Inferior parietal cortex (tissue), 1 donor: ENCODE measurements around the gene SRPRB.

ENCODE experiments used
- DNase-seq: peaks from one replicate; pipeline ENCODE4 v3.0.0-alpha.2; 2016; ENCODE audit errors: extremely low spot score

SRPRB gene

DNA sequence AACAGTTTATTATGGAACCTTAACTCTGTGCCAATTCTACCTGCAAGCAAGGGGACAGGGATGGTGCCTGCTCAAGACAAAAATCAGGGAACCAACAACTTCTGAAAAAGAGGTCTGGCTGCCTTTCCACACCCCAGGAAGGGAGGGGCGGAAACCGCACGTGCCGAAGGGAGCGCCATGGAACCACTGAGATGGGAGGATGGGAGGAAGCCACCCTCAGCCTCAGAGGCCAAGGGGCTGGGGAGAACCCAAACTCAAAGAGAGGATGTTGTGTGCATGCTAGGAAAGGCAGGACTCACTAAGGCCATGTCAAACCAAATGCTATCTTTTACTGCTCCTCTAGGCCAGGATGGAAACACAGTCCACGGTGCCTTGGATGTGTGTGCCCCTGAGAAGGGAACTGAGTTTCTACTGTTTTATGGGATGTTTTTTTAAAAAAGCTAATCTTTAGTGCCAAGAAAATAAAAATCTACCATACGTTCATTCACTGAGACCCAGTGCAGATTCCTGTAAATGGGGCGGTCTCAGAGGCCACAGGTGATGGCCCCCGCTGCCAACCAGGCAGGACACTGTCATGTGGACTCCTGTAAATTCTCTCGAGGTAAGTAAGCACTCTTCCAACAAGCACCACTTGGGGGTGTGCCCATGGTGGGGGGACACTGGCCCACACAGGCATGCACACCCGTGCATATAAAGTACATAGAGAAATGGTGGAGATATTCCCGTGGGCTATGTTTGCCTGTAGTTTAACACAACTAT lies 20.5 kb downstream of the SRPRB start:
- DNase-seq: no peak

DNA sequence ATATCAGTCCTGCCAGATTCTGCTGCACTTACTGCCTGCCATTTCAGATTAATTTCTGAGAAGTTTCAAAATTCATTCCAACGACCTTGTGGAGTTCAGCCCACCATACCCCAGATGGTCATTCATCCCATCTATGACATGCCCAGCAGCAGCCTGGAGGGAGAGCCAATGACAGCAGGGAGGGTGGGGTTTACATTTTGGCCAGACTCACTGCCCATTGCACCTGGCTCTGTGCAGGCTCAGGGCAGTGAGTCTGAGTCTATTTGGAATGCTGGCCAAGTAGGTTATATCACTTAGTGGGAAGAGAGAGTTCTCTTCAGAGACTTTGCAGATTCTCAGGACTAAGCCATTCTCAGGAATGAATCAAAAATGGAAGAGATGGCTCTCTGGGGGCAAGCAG lies 21.5 kb downstream of the SRPRB start:
- DNase-seq: no peak

DNA sequence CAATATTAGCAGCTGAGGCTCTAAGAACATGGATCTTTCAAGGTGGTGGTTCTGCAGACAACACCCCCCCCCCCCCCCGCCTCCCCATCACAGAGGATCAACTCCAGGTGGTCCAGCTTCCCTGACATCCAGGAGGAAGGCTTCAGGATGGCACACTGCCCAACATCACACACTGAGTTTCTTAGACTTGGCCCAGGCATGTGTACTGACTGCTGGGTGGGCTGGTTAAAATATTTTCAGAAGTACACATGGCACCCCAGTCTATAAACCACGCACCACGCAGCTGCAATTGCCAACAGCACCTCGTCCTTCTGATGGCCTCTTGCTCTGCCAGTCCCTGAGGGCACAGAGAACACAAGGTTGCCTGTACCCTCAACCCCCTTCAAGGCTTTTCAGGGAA lies 22.1 kb downstream of the SRPRB start:
- no peak for DNase-seq

DNA sequence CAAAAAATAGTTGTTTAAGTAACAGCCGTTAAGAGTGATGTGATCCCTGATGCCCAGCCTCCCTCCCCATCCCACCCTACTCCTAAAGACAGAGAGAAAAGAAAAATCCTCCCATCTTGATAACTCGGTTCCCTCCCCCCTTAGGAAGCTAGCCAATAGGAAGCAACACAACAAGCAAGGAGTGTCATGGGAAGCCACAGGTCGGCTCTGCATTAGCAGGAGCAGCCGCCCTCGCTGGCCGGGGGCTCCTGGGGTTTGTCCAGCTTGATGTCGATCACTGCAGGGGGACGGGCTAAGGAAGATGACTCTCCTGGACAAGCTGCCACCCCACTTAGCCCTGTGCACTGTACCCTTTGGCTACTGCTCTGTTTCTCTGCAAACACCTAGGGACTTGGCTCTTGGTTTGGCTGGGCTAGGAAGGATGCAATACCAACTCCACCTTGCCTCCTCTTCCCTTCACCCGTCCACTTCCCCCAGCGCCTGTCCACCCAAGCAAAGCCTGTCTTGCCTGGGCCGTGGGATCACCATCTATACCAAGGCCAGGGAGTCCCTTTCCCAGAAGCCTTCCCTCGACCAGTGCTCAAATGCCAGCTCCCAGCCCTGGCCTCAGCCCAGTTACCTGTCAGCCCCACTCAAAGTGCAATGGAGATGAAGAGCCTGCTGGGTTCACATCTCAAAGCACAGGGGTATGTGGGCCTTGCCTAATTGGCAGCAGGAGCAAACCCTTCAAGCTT lies 23.1 kb downstream of the SRPRB start:
- DNase-seq: no peak

GRCh38 chr3:133829310-133829707 lies 23.7 kb downstream of the SRPRB start:
- DNase-seq: no peak

DNA sequence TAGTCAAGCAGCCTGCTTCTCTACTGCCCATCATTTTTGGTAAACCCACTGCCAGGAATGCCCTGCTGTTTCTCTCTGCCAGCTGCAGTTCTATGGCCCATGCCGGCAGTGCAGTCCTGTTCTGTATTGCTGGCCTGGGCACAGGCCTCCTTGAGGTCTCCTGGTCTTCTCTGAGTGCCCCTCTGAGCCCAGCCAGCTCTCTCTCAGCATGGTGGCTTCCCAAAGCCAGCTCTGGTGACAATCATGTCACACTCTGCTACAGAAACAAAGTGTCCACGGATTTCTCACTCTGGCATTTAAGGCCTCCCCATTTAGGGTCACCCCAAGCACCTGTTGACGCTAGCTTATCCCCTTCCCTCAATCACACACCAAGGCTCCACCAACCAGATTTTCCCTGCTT lies 24.5 kb downstream of the SRPRB start:
- DNase-seq: no peak

- no peak for DNase-seq
Observed at GRCh38 chr3:133831966-133832801, 26.6 kb downstream of the SRPRB start.

- DNase-seq: no peak
Observed at GRCh38 chr3:133832802-133833144, 27.2 kb downstream of the SRPRB start.

- DNase-seq: no peak
Observed at GRCh38 chr3:133833267-133833666, 27.7 kb downstream of the SRPRB start.

GRCh38 chr3:133833880-133834620 lies 28.4 kb downstream of the SRPRB start:
- no peak for DNase-seq

DNA sequence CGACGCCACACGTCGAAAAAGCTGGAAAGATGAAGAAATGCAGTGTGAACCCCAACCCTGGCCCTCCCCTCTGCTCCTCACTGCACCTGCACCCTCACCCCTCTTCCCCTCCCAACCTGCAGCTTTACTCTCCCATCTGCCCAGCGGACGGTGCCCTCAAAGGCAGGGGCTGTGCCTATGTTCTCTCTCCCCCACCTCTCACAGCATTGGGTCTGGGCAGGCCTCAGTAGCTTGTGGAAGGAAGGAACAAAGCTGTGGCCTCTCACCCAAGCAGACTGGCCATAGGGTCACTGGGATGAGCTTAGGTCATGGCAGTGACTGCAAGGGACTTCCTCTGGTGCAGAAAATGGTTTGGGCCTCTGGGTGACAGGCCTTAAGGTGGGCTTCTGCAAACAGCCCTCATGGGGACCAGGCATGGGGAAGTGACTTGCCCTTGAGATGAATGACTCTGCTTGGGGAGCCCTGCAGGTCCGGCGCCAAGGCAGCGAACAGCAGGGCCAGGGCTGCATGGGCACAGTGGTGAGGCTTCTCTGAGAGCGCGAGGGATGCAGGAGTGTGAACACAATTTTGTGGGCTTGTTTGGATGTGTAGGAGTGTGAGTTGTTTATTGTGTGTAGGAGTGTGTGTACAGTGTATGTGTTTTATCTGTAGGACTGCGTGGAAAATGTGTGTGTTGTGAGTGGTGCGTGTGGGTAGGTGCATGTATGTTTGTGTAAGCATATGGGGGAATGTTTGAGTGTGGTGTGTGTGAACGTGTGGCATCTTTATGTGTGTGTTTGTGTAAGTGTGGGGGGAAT lies 29.2 kb downstream of the SRPRB start:
- no peak for DNase-seq

GRCh38 chr3:133835418-133835743 lies 29.8 kb downstream of the SRPRB start:
- DNase-seq: no peak

GRCh38 chr3:133835961-133836360 lies 30.3 kb downstream of the SRPRB start:
- DNase-seq: no peak

DNA sequence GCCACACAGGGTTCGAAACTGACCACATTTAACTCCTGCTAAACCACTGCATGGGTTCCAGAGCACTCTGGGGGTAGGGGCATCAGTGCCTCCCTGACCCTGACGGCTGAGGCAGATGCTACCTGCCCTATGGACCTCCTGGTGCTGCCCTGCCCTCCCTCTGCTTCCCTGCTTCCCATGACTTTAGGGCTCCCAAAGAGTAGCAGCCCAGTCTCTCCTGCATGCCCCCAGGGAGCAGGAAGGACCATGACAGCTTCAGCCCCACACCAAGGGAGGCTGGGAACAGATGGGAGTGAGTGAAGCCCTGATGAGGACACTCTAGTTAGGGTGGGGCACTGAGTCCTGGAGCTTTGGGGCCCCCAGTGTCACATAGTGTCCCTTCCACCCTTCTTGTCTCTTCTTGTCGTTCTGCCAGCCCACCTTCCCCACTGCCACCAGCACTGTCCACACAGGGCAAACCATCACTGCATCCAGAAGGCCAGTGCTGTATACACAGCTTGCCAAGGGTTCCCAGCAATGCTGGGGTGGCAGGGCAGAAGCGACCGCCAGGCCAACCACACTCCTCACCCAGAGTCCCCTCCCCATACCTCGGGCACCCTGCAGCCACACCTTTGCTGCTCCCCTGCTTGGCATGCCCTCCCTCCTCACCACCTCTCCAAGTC lies 31.0 kb downstream of the SRPRB start:
- DNase-seq: no peak

DNA sequence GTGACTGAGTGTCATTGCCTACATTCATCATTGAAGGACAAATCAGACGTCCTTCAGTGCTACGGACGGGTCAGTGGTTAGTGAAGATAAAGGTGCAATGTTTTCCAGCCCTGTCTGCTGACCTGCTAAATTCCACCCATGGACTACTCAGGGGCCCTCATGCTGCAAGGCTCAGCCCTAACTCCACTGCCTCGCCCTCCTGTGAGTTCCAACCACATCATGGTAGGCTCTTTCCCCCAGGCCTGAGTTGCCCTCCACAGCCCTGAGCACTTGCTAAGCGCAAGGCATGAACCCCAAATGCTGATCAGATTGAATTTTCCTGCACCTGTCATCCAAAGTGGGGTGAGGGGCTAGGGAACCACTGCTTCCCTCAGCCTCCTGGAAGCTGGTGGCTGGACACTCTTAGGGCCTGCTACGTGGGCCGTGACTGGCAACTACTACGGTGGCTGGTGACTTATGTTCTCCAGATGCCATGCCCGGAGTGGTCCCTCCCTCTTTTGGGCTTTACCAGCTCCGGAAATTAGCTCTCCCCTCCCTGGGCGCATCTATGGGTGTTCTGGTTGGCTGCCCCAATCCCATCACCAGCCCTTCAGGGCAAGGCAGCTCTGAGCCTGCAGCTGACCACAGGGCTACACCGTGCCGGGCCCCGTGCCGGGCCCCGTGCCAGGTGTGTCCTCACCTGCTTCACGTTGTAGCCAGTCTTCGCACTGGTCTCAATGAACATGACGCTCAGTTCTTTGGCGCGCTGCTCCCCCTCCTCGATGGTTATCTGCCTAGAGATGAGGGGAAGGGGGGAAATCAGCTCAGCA lies 32.1 kb downstream of the SRPRB start:
- DNase-seq: no peak

GRCh38 chr3:133838296-133838789 lies 32.7 kb downstream of the SRPRB start:
- DNase-seq: no peak

DNA sequence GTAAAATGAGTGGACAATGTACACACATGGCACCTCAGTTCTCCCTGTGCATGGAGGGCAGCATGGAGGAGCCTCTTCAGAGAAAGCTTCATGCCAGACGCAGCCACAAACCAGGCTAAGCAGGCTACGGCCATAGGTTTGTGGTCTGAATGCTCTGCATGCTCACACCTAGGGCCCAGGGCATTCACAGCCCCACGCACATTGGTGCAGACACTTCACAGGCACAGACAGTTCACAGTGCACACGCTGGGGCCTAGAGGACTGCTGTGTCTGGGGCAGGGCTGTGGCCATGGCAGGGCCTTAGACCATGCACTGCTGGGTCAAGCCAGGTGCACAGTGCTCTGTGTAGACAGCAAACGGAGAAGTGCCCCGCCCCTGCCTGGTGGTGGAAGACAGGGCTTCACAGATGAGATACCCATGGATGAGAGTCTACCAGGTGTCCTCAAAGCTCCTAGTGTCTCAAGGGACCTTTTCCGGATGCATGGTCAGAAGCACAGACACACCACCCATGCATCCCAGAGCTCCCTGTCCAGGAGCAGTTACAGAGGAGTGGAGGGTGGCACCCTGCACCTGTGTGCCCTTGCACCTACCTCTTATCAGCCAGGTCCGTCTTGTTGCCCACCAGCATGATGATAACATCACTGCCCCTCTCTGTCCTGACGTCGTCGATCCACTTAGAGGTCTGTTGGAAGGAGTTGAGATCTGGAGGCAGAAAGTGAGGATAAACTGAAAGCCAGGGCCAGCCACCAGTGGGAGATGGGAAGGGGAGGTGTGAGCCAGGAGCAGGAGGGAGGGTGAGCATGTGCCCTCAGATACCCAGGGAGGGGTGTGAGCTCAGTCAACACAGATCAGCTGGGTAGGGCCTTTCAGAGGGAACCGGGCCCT lies 33.5 kb downstream of the SRPRB start:
- no peak for DNase-seq

GRCh38 chr3:133840055-133840737 lies 34.6 kb downstream of the SRPRB start:
- DNase-seq: no peak
